Bone marrow (tissue), 2 donors: Measurements from ENCODE around the gene PA2G4.
A peak's percentile ranks its signal among the peaks of the same experiment; 100 is the strongest.
"Not testable (repeated sequence)": the region's sequence is repeated elsewhere in the genome, so short reads cannot be mapped to it uniquely, and the experiment has no call there.

Experiments
- DNase-seq, 2 donors: peaks; one replicate each; lab custom pipeline; 2025; lab: John Stamatoyannopoulos, UW

The PA2G4 gene

DNA sequence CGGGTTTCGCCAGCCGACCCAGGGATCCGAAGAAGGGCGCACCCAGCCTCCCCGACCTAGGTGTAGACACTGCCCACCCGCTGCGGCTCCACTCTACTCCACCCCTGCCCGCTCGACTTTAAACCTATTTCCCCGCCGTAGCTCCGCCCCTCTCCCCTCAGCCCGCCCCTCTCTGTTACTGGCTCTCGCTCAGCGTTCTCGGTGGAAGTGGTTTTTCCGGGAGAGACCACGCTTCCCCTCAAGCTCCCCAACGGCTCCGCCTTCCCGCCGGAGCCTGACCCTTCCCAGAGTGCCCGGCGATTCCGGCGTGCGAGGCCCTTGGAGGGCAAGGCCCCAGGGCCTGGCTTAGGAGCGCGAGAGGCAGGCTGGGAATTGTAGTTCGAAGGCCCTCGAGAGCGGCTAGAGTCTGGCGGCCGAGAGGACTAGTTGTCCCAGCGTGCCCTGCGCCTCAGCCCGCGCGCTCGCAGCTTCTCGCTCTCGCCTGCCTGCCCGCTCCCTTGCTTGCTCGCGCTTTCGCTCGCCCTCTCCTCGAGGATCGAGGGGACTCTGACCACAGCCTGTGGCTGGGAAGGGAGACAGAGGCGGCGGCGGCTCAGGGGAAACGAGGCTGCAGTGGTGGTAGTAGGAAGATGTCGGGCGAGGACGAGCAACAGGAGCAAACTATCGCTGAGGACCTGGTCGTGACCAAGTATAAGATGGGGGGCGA is at the start of gene PA2G4:
TSS of gene PA2G4 (plus strand) at position 451 of the 706 bp plus-strand sequence. CDS start at position 630, 179 bp downstream.
- peak; percentile 82 to 99 for DNase-seq

DNA sequence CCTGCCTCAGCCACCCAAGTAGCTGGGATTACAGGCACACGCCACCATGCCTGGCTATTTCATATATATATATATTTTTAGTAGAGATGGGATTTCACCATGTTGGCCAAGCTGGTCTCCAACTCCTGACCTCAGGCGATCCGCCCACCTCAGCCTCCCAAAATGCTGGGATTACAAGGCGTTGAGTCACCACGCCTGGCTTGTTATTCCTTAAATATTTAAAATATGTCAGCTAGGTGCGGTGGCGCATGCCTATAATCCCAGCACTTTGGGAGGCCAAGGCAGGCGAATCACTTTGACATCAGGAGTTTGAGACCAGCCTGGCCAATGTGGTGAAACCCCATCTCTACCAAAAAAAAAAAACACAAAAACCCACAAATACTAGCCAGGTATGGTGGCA is 44.4 kb upstream of the PA2G4 start:
- not testable (repeated sequence) for DNase-seq

DNA sequence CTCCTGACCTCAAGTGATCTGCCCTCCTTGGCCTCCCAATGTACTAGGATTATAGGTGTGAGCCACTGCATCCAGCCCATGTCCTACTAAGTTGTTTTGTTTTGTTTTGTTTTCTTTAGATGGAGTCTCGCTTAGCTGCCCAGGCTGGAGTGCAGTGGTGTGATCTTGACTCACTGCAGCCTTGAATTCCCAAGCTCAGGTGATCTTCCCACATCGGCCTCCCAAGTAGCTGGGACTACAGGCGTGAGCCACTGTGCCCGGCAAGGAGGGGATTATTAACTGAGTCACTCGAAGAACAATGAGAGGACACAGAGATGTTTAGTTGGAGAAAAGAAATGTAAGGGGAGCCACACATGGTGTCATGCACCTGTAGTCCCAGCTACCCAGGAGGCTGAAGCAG is 42.4 kb upstream of the PA2G4 start:
- no peak for DNase-seq

- no peak for DNase-seq
Measured at GRCh38 chr12:56062996-56063395, 41.4 kb upstream of the PA2G4 start.

DNA sequence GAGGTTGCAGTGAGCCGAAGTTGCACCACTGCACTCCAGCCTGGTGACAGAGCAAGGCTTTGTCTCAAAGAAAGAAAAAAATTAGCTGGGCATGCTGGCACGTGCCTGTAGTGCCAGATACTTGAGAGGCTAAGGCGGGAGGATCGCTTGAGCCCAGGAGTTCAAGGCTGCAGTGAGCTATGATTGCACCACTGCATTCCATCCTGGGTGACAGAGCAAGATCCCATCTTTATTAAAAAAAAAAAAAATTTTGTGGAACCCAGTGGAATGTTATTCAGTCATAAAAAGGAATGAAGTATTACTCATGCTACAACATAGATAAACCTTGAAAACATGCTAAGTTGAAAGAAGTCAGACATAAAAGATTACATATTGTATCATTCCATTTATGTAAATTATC is 32.7 kb upstream of the PA2G4 start:
- DNase-seq, result no peak

GRCh38 chr12:56074396-56074795 is 30.0 kb upstream of the PA2G4 start:
- no peak for DNase-seq

DNA sequence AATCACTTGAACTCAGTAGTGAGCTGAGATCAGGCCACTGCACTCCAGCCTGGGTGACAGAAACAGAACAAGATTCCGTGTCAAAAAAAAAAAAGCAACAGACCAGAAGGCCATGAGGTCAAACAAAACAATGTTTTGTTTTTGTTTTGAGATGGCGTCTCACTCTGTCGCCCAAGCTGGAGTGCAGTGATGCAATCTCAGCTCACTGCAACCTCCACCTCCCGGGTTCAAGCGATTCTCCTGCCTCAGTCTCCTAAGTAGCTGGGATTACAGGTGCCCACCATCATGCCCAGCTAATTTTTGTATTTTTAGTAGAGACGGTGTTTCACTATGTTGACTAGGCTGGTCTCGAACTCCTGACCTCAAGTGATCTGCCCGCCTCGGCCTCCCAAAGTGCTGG is 26.4 kb upstream of the PA2G4 start:
- not testable (repeated sequence) for DNase-seq

DNA sequence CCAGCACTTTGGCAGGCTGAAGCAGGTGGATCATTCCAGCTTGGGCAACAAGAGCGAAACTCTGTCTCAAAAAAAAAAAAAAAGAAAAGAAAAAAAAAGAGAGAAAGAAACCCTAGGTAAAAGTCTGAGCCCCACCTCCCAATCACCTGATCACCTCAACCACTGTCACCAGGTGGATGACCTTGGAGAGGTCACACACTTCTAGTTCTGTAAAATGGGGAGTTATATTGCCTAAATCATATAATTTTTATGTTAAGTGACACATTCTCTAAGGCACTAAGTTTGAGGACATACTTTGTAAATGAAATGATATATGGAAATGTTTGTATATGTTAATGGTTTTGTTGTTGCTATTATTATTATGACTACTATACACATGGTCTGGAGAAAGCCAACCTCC is 25.9 kb upstream of the PA2G4 start:
- no peak for DNase-seq

DNA sequence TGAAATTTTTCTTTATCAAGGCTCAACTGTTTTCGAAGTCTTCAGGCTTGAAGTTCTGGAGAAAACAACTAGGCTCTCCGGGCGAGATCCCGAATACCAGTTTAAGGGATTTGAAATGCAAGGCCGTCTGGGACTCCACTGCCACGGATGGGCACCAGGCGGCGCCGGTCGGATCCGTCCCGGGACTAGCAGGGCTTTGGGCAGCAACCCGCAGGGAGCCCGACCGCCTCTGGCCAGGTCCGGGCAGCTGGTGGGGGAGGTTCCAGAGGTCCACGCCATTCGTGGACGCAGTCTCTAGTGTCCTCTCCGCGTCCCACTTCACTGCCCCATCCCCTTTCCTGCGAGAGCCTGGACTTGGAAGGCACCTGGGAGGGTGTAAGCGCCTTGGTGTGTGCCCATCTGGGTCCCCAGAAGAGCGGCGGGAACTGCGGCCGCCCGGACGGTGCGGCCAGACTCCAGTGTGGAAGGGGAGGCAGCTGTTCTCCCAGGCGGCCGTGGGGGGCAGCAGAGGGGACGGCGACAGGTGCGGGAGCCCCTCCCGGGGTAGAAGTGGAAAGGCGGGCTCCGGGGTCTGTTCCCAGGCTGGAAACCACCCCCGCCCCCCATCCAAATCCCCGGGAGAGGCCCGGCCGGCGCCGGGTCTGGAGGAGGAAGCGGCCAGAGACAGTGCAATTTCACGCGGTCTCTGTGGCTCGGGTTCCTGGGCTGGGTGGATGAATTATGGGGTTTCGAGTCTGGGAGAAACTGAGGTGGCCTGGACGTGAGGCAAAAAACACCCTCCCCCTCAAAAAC is 25.2 kb upstream of the PA2G4 start:
- peak; percentile 4 to 49 for DNase-seq

DNA sequence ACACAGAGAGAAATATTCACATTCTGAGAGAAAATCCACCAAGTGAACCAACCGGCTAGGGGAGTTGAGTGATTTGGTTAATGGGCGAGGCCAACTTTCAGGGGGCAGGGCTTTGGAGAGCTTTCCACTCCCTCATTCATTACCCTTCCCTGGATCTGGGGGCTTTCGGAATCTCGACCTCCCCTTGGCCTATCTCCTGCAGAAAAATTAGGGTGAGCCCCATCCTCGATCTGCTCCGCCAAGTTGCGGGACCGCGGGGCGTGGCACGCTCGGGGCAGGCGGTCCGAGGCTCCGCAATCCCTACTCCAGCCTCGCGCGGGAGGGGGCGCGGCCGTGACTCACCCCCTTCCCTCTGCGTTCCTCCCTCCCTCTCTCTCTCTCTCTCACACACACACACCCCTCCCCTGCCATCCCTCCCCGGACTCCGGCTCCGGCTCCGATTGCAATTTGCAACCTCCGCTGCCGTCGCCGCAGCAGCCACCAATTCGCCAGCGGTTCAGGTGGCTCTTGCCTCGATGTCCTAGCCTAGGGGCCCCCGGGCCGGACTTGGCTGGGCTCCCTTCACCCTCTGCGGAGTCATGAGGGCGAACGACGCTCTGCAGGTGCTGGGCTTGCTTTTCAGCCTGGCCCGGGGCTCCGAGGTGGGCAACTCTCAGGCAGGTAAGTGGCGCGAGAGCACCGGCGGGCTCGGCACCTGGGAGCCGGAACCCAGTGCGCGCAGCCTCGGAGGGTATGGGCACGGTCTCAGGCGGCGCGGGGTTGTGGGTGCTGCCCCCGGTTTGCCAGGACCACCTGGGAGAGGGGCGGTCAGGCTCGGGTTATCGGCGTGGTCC is 24.4 kb upstream of the PA2G4 start, which contains the start of gene ERBB3:
TSS of gene ERBB3 (plus strand) at position 443 of the 833 bp plus-strand sequence. CDS start at position 579, 136 bp downstream.
- peak; percentile 66 to 67 for DNase-seq

GRCh38 chr12:56080556-56081138 is 23.7 kb upstream of the PA2G4 start:
- no peak for DNase-seq

- no peak for DNase-seq
Measured at GRCh38 chr12:56081393-56082347, 22.7 kb upstream of the PA2G4 start.

- DNase-seq, result no peak
Measured at GRCh38 chr12:56082382-56082781, 22.0 kb upstream of the PA2G4 start.

GRCh38 chr12:56082967-56083366 is 21.4 kb upstream of the PA2G4 start:
- DNase-seq, result no peak

DNA sequence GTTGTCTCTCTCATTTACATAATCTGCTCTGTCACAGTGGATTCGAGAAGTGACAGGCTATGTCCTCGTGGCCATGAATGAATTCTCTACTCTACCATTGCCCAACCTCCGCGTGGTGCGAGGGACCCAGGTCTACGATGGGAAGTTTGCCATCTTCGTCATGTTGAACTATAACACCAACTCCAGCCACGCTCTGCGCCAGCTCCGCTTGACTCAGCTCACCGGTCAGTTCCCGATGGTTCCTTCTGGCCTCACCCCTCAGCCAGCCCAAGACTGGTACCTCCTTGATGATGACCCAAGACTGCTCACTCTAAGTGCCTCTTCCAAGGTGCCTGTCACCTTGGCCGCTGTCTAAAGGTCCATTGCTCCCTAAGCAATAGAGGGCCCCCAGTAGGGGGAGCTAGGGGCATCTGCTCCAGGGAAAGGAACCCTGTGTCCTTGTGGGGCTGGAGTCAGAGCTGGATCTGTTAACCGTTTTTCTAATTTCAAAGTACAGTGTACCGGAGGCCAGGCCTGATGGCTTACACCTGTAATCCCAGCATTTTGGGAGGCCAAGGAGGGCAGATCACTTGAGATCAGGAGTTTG is 19.3 kb upstream of the PA2G4 start:
- no peak for DNase-seq

GRCh38 chr12:56086096-56086495 is 18.3 kb upstream of the PA2G4 start:
- DNase-seq, result no peak

DNA sequence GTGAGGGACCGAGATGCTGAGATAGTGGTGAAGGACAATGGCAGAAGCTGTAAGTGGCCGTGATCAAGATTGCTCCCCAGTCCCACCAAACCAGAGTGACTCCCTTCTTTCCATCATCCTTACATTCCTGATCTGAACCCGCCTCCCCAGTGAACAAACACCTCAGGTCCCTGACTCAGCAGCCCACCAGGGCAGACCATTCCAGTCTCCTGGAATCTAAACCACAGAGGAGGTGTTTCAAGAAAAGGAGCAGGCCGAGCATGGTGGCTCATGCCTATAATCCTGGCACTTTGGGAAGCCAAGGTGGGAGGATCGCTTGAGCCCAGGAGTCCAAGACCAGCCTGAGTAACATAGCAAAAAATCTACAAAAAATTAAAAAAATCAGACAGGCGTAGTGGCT is 17.8 kb upstream of the PA2G4 start:
- no peak for DNase-seq

DNA sequence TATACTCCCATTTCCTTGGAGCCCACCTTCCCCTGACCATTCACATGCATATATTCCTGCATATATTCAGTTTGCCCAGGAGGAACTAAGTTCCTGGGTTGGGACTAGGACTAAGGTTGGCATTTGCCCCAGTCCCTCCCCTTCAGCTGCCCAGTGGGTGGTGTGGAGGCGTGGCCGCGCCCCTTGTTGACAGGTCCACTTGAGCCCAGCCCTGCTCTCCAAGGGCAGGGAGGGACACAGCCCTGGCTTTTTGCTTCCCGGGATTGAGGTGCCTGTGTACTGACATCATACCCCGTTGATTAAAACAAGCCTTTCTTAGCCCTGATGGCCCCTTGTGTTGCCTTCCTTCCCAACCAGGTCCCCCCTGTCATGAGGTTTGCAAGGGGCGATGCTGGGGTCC is 17.1 kb upstream of the PA2G4 start:
- no peak for DNase-seq

- no peak for DNase-seq
Measured at GRCh38 chr12:56097738-56098137, 6.6 kb upstream of the PA2G4 start.

- no peak for DNase-seq
Measured at GRCh38 chr12:56098592-56098991, 5.8 kb upstream of the PA2G4 start.
